Fibroblast of pulmonary artery (primary cell): ENCODE results near the gene TSPAN6.
A peak's percentile ranks its signal among the peaks of the same experiment; 100 is the strongest.

Experiments used
- DNase-seq: peaks from one replicate; pipeline ENCODE4 v3.0.0-alpha.2; 2010; ENCODE audit warnings: low read depth
- H3K4me3 ChIP-seq: replicated peaks from 2 replicates; pipeline ENCODE4 v1.5.1; 2011; ENCODE audit warnings: low read depth, mild to moderate bottlenecking, control low read depth, low read length, moderate library complexity
- TF ChIP-seq, protein P1 (sequence below): IDR thresholded peaks from 2 replicates; pipeline ENCODE4 v1.5.1; 2011; ENCODE audit warnings: mild to moderate bottlenecking, control low read depth, low read length, inconsistent platforms; ENCODE audit errors: missing control alignments

TSPAN6 gene

DNA sequence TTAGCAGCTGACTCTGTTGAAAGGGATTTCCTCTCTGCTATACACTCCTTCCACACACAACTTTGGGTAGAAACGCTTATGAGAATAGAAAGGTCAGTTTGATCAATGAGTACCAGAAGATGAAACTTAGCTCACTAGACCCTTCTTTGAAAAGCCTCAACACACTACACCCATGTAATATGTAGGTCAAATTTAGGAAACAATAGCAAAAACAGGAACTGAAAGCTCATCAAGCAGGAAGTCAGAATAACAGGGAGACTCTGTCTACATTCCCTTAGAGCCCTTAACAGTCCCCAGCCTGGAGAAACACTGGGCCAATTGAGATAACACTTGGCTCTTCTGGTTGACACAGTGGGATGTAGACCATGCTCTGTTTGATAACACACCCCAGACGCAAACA, 38.1 kb upstream of the TSPAN6 start:
- no peak overlapping the region for H3K4me3 ChIP-seq
- TF ChIP-seq, protein P1, sequence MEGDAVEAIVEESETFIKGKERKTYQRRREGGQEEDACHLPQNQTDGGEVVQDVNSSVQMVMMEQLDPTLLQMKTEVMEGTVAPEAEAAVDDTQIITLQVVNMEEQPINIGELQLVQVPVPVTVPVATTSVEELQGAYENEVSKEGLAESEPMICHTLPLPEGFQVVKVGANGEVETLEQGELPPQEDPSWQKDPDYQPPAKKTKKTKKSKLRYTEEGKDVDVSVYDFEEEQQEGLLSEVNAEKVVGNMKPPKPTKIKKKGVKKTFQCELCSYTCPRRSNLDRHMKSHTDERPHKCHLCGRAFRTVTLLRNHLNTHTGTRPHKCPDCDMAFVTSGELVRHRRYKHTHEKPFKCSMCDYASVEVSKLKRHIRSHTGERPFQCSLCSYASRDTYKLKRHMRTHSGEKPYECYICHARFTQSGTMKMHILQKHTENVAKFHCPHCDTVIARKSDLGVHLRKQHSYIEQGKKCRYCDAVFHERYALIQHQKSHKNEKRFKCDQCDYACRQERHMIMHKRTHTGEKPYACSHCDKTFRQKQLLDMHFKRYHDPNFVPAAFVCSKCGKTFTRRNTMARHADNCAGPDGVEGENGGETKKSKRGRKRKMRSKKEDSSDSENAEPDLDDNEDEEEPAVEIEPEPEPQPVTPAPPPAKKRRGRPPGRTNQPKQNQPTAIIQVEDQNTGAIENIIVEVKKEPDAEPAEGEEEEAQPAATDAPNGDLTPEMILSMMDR: no peak
- no peak for DNase-seq

DNA sequence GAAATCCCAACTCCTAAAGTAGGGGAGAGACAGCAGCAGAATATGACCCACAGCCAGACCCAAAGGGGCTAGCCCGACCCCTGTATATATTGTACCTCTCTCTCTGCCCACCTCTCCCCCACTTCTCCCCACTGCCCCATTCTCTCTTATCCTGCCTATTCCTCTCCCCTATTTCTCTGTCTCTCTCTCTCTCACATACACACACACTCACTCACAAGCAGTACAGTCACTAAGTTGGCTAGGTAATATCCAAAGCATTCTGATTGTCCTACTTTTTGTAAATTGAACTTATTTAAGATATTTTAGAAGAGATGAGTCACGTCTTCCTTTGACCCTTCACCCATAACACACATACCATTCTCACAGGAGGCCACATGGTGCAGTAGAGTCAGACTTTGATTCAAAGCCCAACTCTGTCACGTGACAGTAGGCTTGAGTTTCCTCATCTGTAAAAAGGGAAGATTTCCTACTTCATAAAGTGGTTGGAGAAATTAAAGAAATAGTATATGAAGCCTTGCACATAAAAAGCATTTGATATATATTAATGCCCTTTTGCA, 36.9 kb upstream of the TSPAN6 start:
- DNase-seq: peak; percentile 79
- H3K4me3 ChIP-seq: no peak overlapping the region
- TF ChIP-seq, protein P1: no peak

DNA sequence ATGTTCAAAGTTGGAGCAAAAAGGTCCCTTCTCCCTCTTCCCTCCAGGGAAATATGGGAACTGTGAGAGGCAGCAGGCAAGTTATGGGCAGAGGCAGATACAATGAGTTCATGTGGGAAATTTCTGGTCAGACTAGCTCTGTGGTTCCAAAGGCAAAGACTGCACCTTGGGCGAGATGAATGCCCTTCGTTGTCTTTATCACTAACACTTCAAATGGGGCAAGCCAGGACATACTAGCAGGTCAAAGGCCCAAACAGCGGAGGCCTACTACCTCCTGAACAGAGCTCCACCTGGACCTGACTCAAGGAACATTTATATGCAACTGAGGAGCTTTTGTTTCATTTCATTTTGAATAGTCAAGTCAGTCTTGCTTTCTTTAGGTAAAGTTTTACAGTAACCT, 36.4 kb upstream of the TSPAN6 start:
- H3K4me3 ChIP-seq: no peak overlapping the region
- no peak for DNase-seq
- TF ChIP-seq, protein P1: no peak

DNA sequence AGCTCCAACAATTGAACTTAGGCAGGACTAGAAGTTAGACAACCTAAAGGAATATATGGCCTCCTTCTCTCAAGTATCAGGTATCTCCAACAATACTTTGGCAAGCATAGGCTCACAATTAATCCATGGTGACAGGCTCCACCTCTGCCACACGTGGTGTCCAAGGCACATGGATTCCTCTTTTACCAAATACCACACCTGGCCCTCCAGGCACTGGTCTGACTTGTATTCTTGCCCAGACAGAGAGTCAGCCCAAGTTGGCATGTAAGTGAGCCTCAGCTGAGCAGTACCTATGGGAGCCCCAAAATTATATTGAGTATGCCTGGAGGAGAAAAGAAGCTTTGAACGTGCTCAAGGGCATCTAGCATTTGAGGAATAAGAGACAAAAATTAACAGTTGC, 27.0 kb upstream of the TSPAN6 start:
- no peak for DNase-seq
- no peak overlapping the region for H3K4me3 ChIP-seq
- TF ChIP-seq, protein P1: no peak

DNA sequence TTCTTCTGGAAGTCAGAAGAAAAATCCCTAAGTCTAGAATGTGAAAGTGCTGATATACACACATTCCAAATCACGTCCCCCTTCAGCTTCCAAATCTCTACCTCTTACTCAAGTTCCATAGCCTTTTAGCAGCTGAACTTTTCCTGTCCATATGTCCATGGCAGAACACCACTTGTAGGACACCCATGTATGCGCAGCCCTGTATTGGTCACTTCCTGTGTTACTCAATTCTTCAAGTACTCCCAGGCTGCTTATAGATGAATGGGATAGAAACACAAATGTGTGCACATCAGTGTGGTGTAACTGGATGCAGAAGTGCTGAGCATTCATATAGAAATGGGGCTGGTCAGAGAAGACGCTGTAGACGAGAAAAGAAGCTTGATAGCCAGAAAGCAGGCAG, 26.2 kb upstream of the TSPAN6 start:
- H3K4me3 ChIP-seq: no peak overlapping the region
- peak; percentile 88 for DNase-seq
- TF ChIP-seq, protein P1: no peak

DNA sequence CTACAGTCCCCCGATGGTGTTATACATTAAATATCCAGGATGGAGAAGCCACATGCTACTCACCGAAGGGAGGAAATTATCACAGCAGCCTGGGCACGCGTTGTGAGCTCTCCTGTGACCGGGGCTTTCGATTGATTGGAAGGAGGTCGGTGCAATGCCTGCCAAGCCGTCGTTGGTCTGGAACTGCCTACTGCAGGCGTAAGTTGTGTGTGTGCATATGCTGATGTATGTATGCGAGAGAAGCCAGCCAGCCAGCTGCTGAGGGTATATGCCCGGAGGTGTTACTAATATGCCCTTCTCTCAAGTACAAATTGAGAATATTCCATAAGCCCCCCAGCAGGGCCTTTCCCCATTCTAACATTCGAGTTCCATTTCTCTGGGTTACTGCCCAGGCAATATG, 25.6 kb upstream of the TSPAN6 start:
- DNase-seq: no peak
- H3K4me3 ChIP-seq: no peak overlapping the region
- TF ChIP-seq, protein P1: no peak

DNA sequence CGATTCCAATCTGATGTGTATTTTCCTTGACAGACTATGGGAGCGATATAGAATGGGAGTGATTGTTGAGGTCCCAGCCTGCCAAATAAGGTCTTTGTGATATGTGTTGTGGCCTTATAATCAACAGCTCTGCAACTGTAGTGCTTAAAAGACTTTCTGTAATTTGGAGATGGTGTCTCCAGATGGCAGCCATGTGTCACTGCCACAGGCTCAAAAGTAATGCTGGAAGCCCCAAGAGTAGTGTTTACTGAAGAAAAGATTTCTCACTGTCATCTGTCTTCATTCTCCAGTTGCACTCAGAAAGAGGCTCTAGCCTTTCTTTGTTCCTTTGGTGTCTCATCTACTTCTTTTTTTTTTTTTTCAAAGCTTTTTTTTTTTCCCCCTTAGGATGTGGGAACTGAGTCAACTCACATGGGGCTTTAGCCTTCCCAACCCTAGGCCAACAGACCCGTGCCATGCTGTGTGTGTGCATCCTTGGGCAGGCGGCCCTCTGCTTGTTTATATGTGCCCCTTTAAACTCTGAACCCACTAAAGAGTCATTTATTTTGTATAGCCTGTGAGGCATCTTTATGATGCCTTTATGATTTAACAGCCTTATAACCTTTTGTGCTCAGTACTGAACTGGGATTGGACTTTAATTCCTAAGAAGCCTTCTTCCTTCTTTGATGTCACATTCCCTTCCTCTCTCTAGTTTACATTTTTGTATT, 23.0 kb upstream of the TSPAN6 start:
- no peak overlapping the region for H3K4me3 ChIP-seq
- TF ChIP-seq, protein P1: no peak
- DNase-seq: no peak
